Glutamatergic neuron (in vitro differentiated cells): ENCODE results near the gene GPT2. TPM values are rescaled to one million over a fixed set of nuclear protein-coding genes. Genes with fewer than 3 reads are reported as not detected.
A peak's percentile ranks its signal among the peaks of the same experiment; 100 is the strongest.

ENCODE experiments used
- DNase-seq: peaks from one replicate; pipeline ENCODE4 v3.0.0; 2022
- H3K27ac Mint-ChIP-seq: one replicate; pipeline ENCODE4 v1.8.0; 2020; ENCODE audit warnings: mild to moderate bottlenecking, mixed read lengths, inconsistent platforms; ENCODE audit not compliant: unreplicated experiment
- H3K27me3 Mint-ChIP-seq: one replicate; pipeline ENCODE4 v1.8.0; 2020; ENCODE audit warnings: mild to moderate bottlenecking, moderate library complexity, mixed read lengths, inconsistent platforms; ENCODE audit not compliant: unreplicated experiment
- H3K36me3 Mint-ChIP-seq: one replicate; pipeline ENCODE4 v1.8.0; 2020; ENCODE audit warnings: mild to moderate bottlenecking, mixed read lengths, inconsistent platforms; ENCODE audit not compliant: unreplicated experiment
- H3K4me1 Mint-ChIP-seq: one replicate; pipeline ENCODE4 v1.8.0; 2020; ENCODE audit warnings: mild to moderate bottlenecking, low read depth, mixed read lengths, inconsistent platforms; ENCODE audit not compliant: unreplicated experiment
- H3K4me3 Mint-ChIP-seq: one replicate; pipeline ENCODE4 v1.8.0; 2020; ENCODE audit warnings: mild to moderate bottlenecking, mixed read lengths, inconsistent platforms; ENCODE audit not compliant: unreplicated experiment
- H3K9me3 Mint-ChIP-seq: one replicate; pipeline ENCODE4 v1.8.0; 2020; ENCODE audit warnings: mild to moderate bottlenecking, moderate library complexity, mixed read lengths, inconsistent platforms; ENCODE audit not compliant: unreplicated experiment
- total RNA-seq: library from RNA; stranded (reverse); fragmentation: NEBNext Ultra II Directional; extraction: Animal tissue kit (Norgen Biotek cat#: 25700); gene quantifications from one replicate; pipeline ENCODE4 v1.2.1, GENCODE V29; 2021; ENCODE audit not compliant: unreplicated experiment
- TF ChIP-seq, protein P1 (sequence below): fragments of 200-600 bp; sonication (generic); IDR thresholded peaks from one replicate; pipeline ENCODE4 v1.5.0; 2021; ENCODE audit not compliant: partially characterized antibody, unreplicated experiment

Gene GPT2
- total RNA-seq, 1 donor from 2014 or later, result 70.7 TPM

DNA sequence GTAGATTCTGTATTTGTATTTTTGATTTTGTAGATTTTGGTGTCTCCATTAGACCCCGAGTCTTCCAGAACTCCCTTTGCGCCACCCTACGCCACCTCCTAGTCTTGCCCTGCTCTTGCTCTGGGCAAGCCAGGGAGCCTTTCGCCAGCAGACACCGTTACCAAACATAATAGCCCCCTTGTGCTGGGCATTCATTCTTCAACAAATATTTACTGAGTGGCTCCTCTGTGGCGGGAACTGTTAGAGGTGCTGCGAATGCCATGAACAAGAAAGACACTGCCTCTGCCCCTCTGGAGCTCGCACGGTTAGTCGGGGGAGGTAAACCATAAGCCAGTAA lies 841 bp upstream of the GPT2 start:
- TF ChIP-seq, protein P1, sequence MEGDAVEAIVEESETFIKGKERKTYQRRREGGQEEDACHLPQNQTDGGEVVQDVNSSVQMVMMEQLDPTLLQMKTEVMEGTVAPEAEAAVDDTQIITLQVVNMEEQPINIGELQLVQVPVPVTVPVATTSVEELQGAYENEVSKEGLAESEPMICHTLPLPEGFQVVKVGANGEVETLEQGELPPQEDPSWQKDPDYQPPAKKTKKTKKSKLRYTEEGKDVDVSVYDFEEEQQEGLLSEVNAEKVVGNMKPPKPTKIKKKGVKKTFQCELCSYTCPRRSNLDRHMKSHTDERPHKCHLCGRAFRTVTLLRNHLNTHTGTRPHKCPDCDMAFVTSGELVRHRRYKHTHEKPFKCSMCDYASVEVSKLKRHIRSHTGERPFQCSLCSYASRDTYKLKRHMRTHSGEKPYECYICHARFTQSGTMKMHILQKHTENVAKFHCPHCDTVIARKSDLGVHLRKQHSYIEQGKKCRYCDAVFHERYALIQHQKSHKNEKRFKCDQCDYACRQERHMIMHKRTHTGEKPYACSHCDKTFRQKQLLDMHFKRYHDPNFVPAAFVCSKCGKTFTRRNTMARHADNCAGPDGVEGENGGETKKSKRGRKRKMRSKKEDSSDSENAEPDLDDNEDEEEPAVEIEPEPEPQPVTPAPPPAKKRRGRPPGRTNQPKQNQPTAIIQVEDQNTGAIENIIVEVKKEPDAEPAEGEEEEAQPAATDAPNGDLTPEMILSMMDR, result no peak
- peaks cover 15% of the 10 kb centered on the region for H3K9me3 Mint-ChIP-seq
- H3K27me3 Mint-ChIP-seq, result peaks cover 12% of the 10 kb centered on the region
- no peaks in the 10 kb centered on the region for H3K36me3 Mint-ChIP-seq
- no peak for DNase-seq
- H3K4me1 Mint-ChIP-seq, result peaks cover 32% of the 10 kb centered on the region
- peak overlapping the region; percentile 96 for H3K27ac Mint-ChIP-seq
- peak overlapping the region; percentile 88 for H3K4me3 Mint-ChIP-seq

DNA sequence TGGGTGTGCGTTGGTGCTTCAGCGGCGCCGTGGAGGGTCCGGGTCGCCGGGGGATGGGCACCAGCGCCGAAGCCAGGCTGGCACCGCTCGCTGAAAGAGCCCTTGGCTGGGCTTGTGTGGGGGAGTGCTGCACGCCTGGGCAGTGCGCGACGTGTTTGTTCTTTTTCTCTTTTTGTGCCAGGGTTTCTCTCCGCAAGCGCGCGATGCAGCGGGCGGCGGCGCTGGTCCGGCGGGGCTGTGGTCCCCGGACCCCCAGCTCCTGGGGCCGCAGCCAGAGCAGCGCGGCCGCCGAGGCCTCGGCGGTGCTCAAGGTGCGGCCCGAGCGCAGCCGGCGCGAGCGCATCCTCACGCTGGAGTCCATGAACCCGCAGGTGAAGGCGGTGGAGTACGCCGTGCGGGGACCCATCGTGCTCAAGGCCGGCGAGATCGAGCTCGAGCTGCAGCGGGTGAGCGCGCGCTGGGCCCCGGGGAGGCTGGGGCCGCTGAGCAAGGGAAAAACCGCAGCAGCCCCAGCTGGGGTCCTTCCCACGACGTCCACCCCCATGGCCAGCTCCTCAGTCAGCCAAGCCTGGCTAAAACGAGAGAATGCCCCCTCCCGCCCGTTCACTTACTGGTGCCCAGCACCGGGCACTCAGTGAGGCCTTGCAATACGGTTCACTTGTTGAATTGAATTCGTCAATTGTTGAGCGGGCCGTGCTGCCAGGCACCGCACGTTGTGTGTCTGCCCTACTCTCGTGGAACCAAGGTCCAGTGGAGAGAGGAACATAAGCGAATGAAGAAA lies 541 bp downstream of the GPT2 start:
- peak; percentile 48 for DNase-seq
- Mint-ChIP-seq H3K27ac (peak overlapping the region; percentile 79), H3K9me3 (peaks cover 15% of the 10 kb centered on the region), H3K27me3 (peaks cover 12% of the 10 kb centered on the region), H3K4me1 (peaks cover 33% of the 10 kb centered on the region), H3K4me3 (peak overlapping the region; percentile 94), H3K36me3 (no peaks in the 10 kb centered on the region)
- TF ChIP-seq, protein P1, result no peak

DNA sequence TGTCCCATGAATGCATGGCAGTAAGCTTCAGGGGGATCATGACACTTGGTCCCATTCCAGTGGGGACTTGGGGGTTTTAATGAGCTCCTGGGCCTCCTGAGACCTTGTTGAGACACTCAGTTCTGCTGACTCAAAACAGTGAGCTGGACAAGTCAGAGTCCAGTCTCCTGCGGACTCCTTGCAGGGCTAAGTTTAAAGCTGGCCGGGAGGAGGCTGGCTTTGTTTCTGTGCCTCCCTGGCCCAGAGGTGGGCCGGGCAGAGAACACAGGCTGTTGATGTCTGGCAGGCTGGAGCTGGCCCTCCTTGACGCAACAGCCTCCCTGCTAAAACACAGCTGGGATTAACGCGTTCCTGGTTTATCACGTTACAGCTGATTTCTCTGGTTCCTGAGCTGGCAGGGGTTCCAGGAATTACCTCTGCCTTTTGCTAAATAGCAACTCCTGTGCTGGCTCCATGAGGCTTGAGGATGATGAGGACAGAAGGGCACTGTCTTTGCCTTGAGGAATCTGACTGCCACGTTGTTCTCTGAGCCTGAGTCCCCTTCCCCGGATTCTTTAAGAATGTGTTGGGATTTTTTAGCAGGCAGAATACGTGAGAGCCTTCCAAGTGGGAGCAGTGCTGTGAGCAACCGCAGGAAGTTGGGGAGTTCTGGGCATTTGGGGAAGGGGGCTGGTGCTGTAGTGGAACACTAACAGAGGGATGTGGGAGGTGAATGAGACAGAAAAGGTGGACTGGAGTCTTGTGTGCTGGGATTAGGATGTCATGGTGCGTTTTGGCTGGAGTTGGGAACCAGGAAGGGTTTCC lies 2.0 kb downstream of the GPT2 start:
- TF ChIP-seq, protein P1, result no peak
- Mint-ChIP-seq H3K27me3 (peaks cover 12% of the 10 kb centered on the region), H3K27ac (peak overlapping the region; percentile 30), H3K36me3 (no peaks in the 10 kb centered on the region), H3K4me3 (peak overlapping the region; percentile 94), H3K9me3 (peaks cover 12% of the 10 kb centered on the region), H3K4me1 (peaks cover 33% of the 10 kb centered on the region)
- DNase-seq, result no peak

DNA sequence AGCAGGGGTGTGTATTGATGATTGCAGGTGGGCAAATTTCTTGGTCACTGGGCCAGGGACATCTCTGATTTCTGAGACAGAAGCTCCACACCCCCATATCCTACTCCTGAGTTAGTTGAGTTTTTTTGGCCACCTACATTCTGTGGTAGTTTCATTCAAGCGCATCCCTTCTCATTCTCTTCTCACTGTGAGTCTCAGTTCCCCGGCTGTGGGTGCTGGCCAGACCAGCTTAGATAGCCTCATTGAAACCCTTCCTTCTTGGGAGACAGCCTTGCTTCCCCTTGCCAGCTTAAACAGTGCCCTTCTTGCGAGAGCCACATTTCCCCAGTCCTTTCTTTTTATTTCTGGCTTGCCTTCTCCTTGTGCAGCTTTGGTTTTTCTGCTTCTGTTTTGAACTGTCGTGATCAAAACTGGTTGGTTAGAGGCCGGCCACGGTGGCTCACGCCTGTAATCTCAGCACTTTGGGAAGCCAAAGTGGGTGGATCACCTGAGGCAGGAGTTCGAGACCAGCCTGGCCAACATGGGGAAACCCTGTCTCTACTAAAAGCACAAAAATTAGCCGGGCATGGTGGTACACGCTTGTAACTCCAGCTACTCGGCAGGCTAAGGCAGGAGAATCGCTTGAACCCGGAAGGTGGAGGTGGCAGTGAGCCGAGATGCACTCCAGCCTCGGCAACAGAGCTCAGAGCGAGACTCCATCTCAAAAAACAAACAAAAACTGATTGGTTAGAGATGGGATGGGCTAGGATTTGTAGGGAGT lies 2.8 kb downstream of the GPT2 start:
- no peak for DNase-seq
- Mint-ChIP-seq H3K36me3 (no peaks in the 10 kb centered on the region), H3K27me3 (peaks cover 12% of the 10 kb centered on the region), H3K4me1 (peaks cover 33% of the 10 kb centered on the region), H3K27ac (peak overlapping the region; percentile 17), H3K9me3 (peaks cover 12% of the 10 kb centered on the region), H3K4me3 (peak overlapping the region; percentile 94)
- TF ChIP-seq, protein P1, result no peak
